Caco-2 (cell line): ENCODE measurements around the gene SCAMP3. TPM values are rescaled to one million over a fixed set of nuclear protein-coding genes. Genes with fewer than 3 reads are reported as not detected.
"Not testable (repeated sequence)": the region's sequence is repeated elsewhere in the genome, so short reads cannot be mapped to it uniquely, and the experiment has no call there.

Experiments
- BruUV-seq: library from RNA; stranded (reverse); fragments of 400-500 nt; replicated peaks from 2 replicates; lab custom pipeline; 2021; lab: Mats Ljungman, UMichigan
- CTCF ChIA-PET: fragments of 300-600 bp; sonication (Branson Sonifier 250); formaldehyde crosslinking; loops from one replicate; lab custom pipeline; 2022; ENCODE audit warnings: antibody characterized with exemption; lab: Charles Lee
- POLR2A ChIA-PET: fragments of 300-600 bp; sonication (Branson Sonifier 250); formaldehyde crosslinking; loops from one replicate; lab custom pipeline; 2022; ENCODE audit warnings: antibody characterized with exemption; lab: Charles Lee
- DNase-seq, 2 experiments: peaks; one replicate each; pipeline versions ENCODE4 v3.0.0 to v3.0.0-alpha.2; 2020 to 2022
- H3K27me3 ChIP-seq: replicated peaks from 2 replicates; pipeline ENCODE4 v1.6.0; 2011; ENCODE audit warnings: low read length; ENCODE audit not compliant: control insufficient read depth, insufficient read depth
- H3K36me3 ChIP-seq: 2 replicates; pipeline ENCODE4 v1.5.1; 2011; ENCODE audit warnings: low read length; ENCODE audit not compliant: control insufficient read depth, insufficient read depth
- H3K4me1 ChIP-seq: fragments of 250-450 bp; sonication (Bioruptor Pico); 2 replicates; pipeline ENCODE4 v1.5.1; 2020; ENCODE audit warnings: mild to moderate bottlenecking
- H3K4me3 ChIP-seq: 2 replicates; pipeline ENCODE4 v1.5.1; 2011; ENCODE audit warnings: low read depth, mild to moderate bottlenecking, control low read depth, low read length
- H3K9me3 ChIP-seq: fragments of 250-450 bp; sonication (Bioruptor Pico); 2 replicates; pipeline ENCODE4 v1.5.1; 2020; ENCODE audit warnings: mild to moderate bottlenecking, moderate library complexity
- H3K27ac Mint-ChIP-seq: one replicate; pipeline ENCODE4 v1.8.0; 2022; ENCODE audit warnings: mixed read lengths; ENCODE audit not compliant: unreplicated experiment
- H3K27me3 Mint-ChIP-seq: one replicate; pipeline ENCODE4 v1.8.0; 2022; ENCODE audit warnings: mixed read lengths; ENCODE audit not compliant: insufficient read depth, unreplicated experiment
- H3K36me3 Mint-ChIP-seq: one replicate; pipeline ENCODE4 v1.8.0; 2022; ENCODE audit warnings: mild to moderate bottlenecking, mixed read lengths; ENCODE audit not compliant: insufficient read depth, unreplicated experiment
- H3K4me1 Mint-ChIP-seq: one replicate; pipeline ENCODE4 v1.8.0; 2022; ENCODE audit warnings: low read depth, mixed read lengths; ENCODE audit not compliant: unreplicated experiment
- H3K4me3 Mint-ChIP-seq: one replicate; pipeline ENCODE4 v1.8.0; 2022; ENCODE audit warnings: mild to moderate bottlenecking, moderate library complexity, mixed read lengths; ENCODE audit not compliant: unreplicated experiment
- H3K9me3 Mint-ChIP-seq: one replicate; pipeline ENCODE4 v1.8.0; 2022; ENCODE audit warnings: mixed read lengths; ENCODE audit not compliant: unreplicated experiment
- CTCF ChIP-seq, 2 experiments: fragments of 200-600 bp in 1 of 2; IDR thresholded peaks; 1 replicate in 1 of 2; 2 replicates in 1 of 2; pipeline versions ENCODE4 v1.5.1 to v1.8.0; 2011 to 2022; ENCODE audit warnings: antibody characterized with exemption in 1 of 2, control low read depth in 1 of 2, inconsistent platforms in 1 of 2, low read depth in 1 of 2, low read length in 1 of 2, mild to moderate bottlenecking in 1 of 2, moderate library complexity in 1 of 2; ENCODE audit not compliant: insufficient read depth in 1 of 2, severe bottlenecking in 1 of 2, unreplicated experiment in 1 of 2
- intact Hi-C: fragments of 100-400 bp; cut with micrococcal nuclease; formaldehyde crosslinking; loops from one replicate; pipeline ENCODE4 v1.10.0; 2022; ENCODE audit not compliant: unreplicated experiment
- total RNA-seq: library from RNA; stranded (reverse); gene quantifications from 2 replicates; pipeline ENCODE4 v1.2.3, GENCODE V29; 2022

SCAMP3 gene
- total RNA-seq, 1 experiment from 2014 or later = 55.9 TPM

- H3K4me3 ChIP-seq, intact Hi-C loops, H3K27me3 Mint-ChIP-seq, POLR2A ChIA-PET, DNase-seq, H3K27ac Mint-ChIP-seq, H3K4me1 ChIP-seq, BruUV-seq, H3K9me3 Mint-ChIP-seq, H3K9me3 ChIP-seq, H3K4me3 Mint-ChIP-seq, H3K36me3 ChIP-seq, H3K27me3 ChIP-seq, H3K4me1 Mint-ChIP-seq: not testable (repeated sequence)
- peaks cover 14% of the 10 kb centered on the region for H3K36me3 Mint-ChIP-seq
- CTCF ChIA-PET = interaction anchor here (0.9 kb wide), 1 partner anchor 38 kb away, joined by 11 read pairs; no protein-coding TSS in a partner anchor
These were observed 30.9 kb downstream of the SCAMP3 start for GRCh38 chr1:155231302-155231701.

- H3K27me3 ChIP-seq = no peaks in the 10 kb centered on the region
- no peaks in the 10 kb centered on the region; the same call in 1 of the 2 replicates for H3K36me3 ChIP-seq
- no peak for TF ChIP-seq CTCF (IDR thresholded peaks at IDR 0.05; ENCODE audit: insufficient read depth in 1 of 2, low read depth in 1 of 2, low read length in 1 of 2, severe bottlenecking in 1 of 2, unreplicated experiment in 1 of 2)
- peaks cover 25% of the 10 kb centered on the region for H3K4me1 Mint-ChIP-seq
- H3K36me3 Mint-ChIP-seq = peaks cover 15% of the 10 kb centered on the region
- peak overlapping the region; percentile 81 for H3K4me3 Mint-ChIP-seq
- CTCF ChIA-PET = interaction anchor here (1.5 to 2.5 kb wide), 2 partner anchors 19 to 21 kb away, joined by 5 to 10 read pairs; partner anchors contain the start of gene THBS3
- intact Hi-C loops = loop anchor here (5.0 kb wide), 1 partner anchor 36 kb away; no protein-coding TSS in a partner anchor
- H3K27me3 Mint-ChIP-seq = no peaks in the 10 kb centered on the region
- DNase-seq = no peak
- H3K4me1 ChIP-seq = peaks cover 22% of the 10 kb centered on the region
- TSS peak; percentile 94 for BruUV-seq
- POLR2A ChIA-PET = interaction anchor here (2.0 kb wide), 1 partner anchor 19 kb away, joined by 10 read pairs; the partner anchor contains the start of gene MTX1
- H3K9me3 Mint-ChIP-seq = no peaks in the 10 kb centered on the region
- H3K9me3 ChIP-seq = no peaks in the 10 kb centered on the region
- peak overlapping the region; percentile 43 for H3K4me3 ChIP-seq
- peak overlapping the region; percentile 80 for H3K27ac Mint-ChIP-seq
These were observed 34.1 kb downstream of the SCAMP3 start for GRCh38 chr1:155228096-155228427.

- no peaks in the 10 kb centered on the region; the same call in 1 of the 2 replicates for H3K36me3 ChIP-seq
These were observed 34.7 kb downstream of the SCAMP3 start for GRCh38 chr1:155227261-155228095.

More at GRCh38 chr1:155227261-155228095, 34.7 kb downstream of the SCAMP3 start:
- Histone ChIP-seq H3K9me3 (no peaks in the 10 kb centered on the region), H3K4me3 (peak overlapping the region; percentile 62), H3K4me1 (peaks cover 22% of the 10 kb centered on the region), H3K27me3 (no peaks in the 10 kb centered on the region)
- CTCF ChIA-PET = interaction anchor here (0.7 to 2.5 kb wide), 7 partner anchors 18 to 136 kb away, joined by 3 to 10 read pairs (median 5); partner anchors contain the start of genes KRTCAP2 and THBS3
- intact Hi-C loops = loop anchor here (1.0 to 5.0 kb wide), 2 partner anchors 17 to 35 kb away; no protein-coding TSS in a partner anchor
- H3K4me1 Mint-ChIP-seq = peaks cover 25% of the 10 kb centered on the region
- no peak for TF ChIP-seq CTCF (IDR thresholded peaks at IDR 0.05; ENCODE audit: insufficient read depth in 1 of 2, low read depth in 1 of 2, low read length in 1 of 2, severe bottlenecking in 1 of 2, unreplicated experiment in 1 of 2)
- peak; percentile 99 for DNase-seq
- peak overlapping the region; percentile 81 for H3K4me3 Mint-ChIP-seq
- no peaks in the 10 kb centered on the region for H3K9me3 Mint-ChIP-seq
- no TSS peak for BruUV-seq
- peak overlapping the region; percentile 80 for H3K27ac Mint-ChIP-seq
- no peaks in the 10 kb centered on the region for H3K27me3 Mint-ChIP-seq
- H3K36me3 Mint-ChIP-seq = peaks cover 20% of the 10 kb centered on the region
- POLR2A ChIA-PET = interaction anchor here (0.6 to 2.0 kb wide), 2 partner anchors 18 to 508 kb away, joined by 4 to 10 read pairs; partner anchors contain the start of gene MTX1
